ENCODE results near the gene CUEDC1. TPM values are rescaled to one million over a fixed set of nuclear protein-coding genes. Genes with fewer than 3 reads are reported as not detected.

CUEDC1 gene
- total RNA-seq, 1 donor from 2014 or later, result 7.6 TPM

- DNase-seq, result no peak
These were observed 122.7 kb downstream of the CUEDC1 start for GRCh38 chr17:57832314-57833178.

GRCh38 chr17:57830880-57831279, 124.3 kb downstream of the CUEDC1 start:
- no peak for DNase-seq

- DNase-seq, result no peak
These were observed 131.5 kb downstream of the CUEDC1 start for GRCh38 chr17:57823469-57824401.

GRCh38 chr17:57819867-57820266, 135.3 kb downstream of the CUEDC1 start:
- no peak for DNase-seq

- no peak for DNase-seq
These were observed 135.9 kb downstream of the CUEDC1 start for GRCh38 chr17:57819285-57819684.

GRCh38 chr17:57818066-57818465, 137.1 kb downstream of the CUEDC1 start:
- DNase-seq, result no peak

- no peak for DNase-seq
These were observed 137.9 kb downstream of the CUEDC1 start for GRCh38 chr17:57817299-57817698.

- no peak for DNase-seq
These were observed 140.8 kb downstream of the CUEDC1 start for GRCh38 chr17:57814421-57814820.

- no peak for DNase-seq
These were observed 143.5 kb downstream of the CUEDC1 start for GRCh38 chr17:57811638-57812280.

Small RNA genes within 50 kb of the gene (small RNA-seq; reads per million reads assigned to genes)
- gene AC015813.4 (ENCODE audit: low replicate concordance), result not detected

Other genes with a start within 250 kb of the CUEDC1 start
- gene CCDC182, start 210.1 kb downstream of the CUEDC1 start, total RNA-seq, result not detected
- gene MRPS23, start 105.4 kb downstream of the CUEDC1 start, total RNA-seq, result 10.4 TPM
- 31.2 TPM for gene VEZF1, start 32.8 kb upstream of the CUEDC1 start, total RNA-seq
- gene SRSF1, start 51.8 kb upstream of the CUEDC1 start, total RNA-seq, result 227 TPM
- gene DYNLL2, start 128.0 kb upstream of the CUEDC1 start, total RNA-seq, result 16.1 TPM
- gene OR4D1, start 193.0 kb upstream of the CUEDC1 start, total RNA-seq, result not detected
- not detected for gene OR4D2, start 211.6 kb upstream of the CUEDC1 start, total RNA-seq
- 1.9 TPM for gene EPX, start 237.3 kb upstream of the CUEDC1 start, total RNA-seq